Panc1 (cell line): ENCODE measurements around the gene SBF2. TPM values are rescaled to one million over a fixed set of nuclear protein-coding genes. Genes with fewer than 3 reads are reported as not detected.
A peak's percentile ranks its signal among the peaks of the same experiment; 100 is the strongest.

Experiments used
- ATAC-seq: fragments of 200-7000 bp; cut with Tn5 transposase; 2 replicates; pipeline ENCODE4 v1.9.1; 2020; ENCODE audit warnings: mild to moderate bottlenecking, moderate library complexity
- BruUV-seq: library from RNA; stranded (reverse); fragments of 400-500 nt; replicated peaks from 2 replicates; lab custom pipeline; 2021; lab: Mats Ljungman, UMichigan
- CTCF ChIA-PET: fragments of 300-600 bp; sonication (Branson Sonifier 250); formaldehyde crosslinking; loops from one replicate; lab custom pipeline; 2022; ENCODE audit warnings: antibody characterized with exemption; lab: Charles Lee
- POLR2A ChIA-PET: fragments of 300-600 bp; sonication (Branson Sonifier 250); formaldehyde crosslinking; loops from one replicate; lab custom pipeline; 2022; ENCODE audit warnings: antibody characterized with exemption; lab: Charles Lee
- DNase-seq: peaks from one replicate; pipeline ENCODE4 v3.0.0-alpha.2; 2010; ENCODE audit warnings: low read depth, low spot score
- H3K27ac ChIP-seq: 2 replicates; pipeline ENCODE4 v1.5.1; 2011; ENCODE audit warnings: mild to moderate bottlenecking, low read length, inconsistent platforms
- H3K27me3 ChIP-seq: fragments of 200-500 bp; sonication (Bioruptor generic); 2 replicates; pipeline ENCODE4 v1.6.0; 2014; ENCODE audit warnings: low read length, inconsistent platforms; ENCODE audit not compliant: control insufficient read depth, insufficient read depth
- H3K36me3 ChIP-seq: fragments of 200-500 bp; sonication (Bioruptor generic); 2 replicates; pipeline ENCODE4 v1.5.1; 2014; ENCODE audit warnings: inconsistent platforms, mild to moderate bottlenecking, low read length, moderate library complexity; ENCODE audit not compliant: control insufficient read depth, insufficient read depth
- H3K4me1 ChIP-seq: 2 replicates; pipeline ENCODE4 v1.5.1; 2011; ENCODE audit warnings: inconsistent platforms, mild to moderate bottlenecking, low read length, moderate library complexity; ENCODE audit not compliant: control insufficient read depth, insufficient read depth
- H3K4me3 ChIP-seq, 2 experiments: 2 replicates each; pipeline ENCODE4 v1.5.1; 2011 to 2012; ENCODE audit warnings: low read depth in 2 of 2, low read length in 2 of 2, mild to moderate bottlenecking in 2 of 2, inconsistent platforms in 1 of 2, moderate library complexity in 1 of 2
- H3K9me3 ChIP-seq: fragments of 200-500 bp; sonication (Bioruptor generic); 2 replicates; pipeline ENCODE4 v1.5.1; 2014; ENCODE audit warnings: low read depth, mild to moderate bottlenecking, inconsistent platforms, low read length, moderate library complexity; ENCODE audit not compliant: control insufficient read depth, insufficient read depth
- CTCF ChIP-seq: fragments of 450-650 bp; IDR thresholded peaks from 2 replicates; pipeline ENCODE4 v1.5.1; 2017; ENCODE audit warnings: mild to moderate bottlenecking
- POLR2AphosphoS5 ChIP-seq: IDR thresholded peaks from 2 replicates; pipeline ENCODE4 v1.6.1; 2012; ENCODE audit warnings: mild to moderate bottlenecking, low read depth, low read length, moderate library complexity
- REST ChIP-seq, 2 experiments: IDR thresholded peaks; 2 replicates each; pipeline ENCODE4 v1.6.1; 2011 to 2012; ENCODE audit warnings: low read depth in 2 of 2, control low read depth in 1 of 2, low read length in 1 of 2, mild to moderate bottlenecking in 1 of 2, moderate library complexity in 1 of 2; ENCODE audit not compliant: insufficient read depth in 1 of 2
- SIN3A ChIP-seq: IDR thresholded peaks from 2 replicates; pipeline ENCODE4 v1.6.1; 2012; ENCODE audit warnings: low read depth, mild to moderate bottlenecking, low read length, moderate library complexity, borderline replicate concordance; ENCODE audit not compliant: insufficient read depth
- TCF7L2 ChIP-seq: IDR thresholded peaks from 2 replicates; pipeline ENCODE4 v1.6.1; 2011; ENCODE audit warnings: mild to moderate bottlenecking, low read depth, low read length, inconsistent platforms
- in situ Hi-C: cut with HindIII; loops from 2 replicates; pipeline ENCODE4 v1.10.0; 2016; ENCODE audit warnings: low sequenced_read_pairs, low pct_unique_long_range_greater_than_20kb
- intact Hi-C: fragments of 100-400 bp; cut with micrococcal nuclease; formaldehyde crosslinking; loops from one replicate; pipeline ENCODE4 v1.10.0; 2022; ENCODE audit not compliant: unreplicated experiment
- total RNA-seq: library from RNA; stranded (reverse); gene quantifications from one replicate; pipeline ENCODE4 v1.2.1, GENCODE V29; 2021; ENCODE audit not compliant: unreplicated experiment

The SBF2 gene
- total RNA-seq, 1 experiment from 2014 or later = 65.0 TPM

- peaks cover 82% of the 10 kb centered on the region for H3K4me1 ChIP-seq
- POLR2A ChIA-PET = no interaction called here
- no TSS peak for BruUV-seq
- H3K36me3 ChIP-seq = no peaks in the 10 kb centered on the region
- H3K4me3 ChIP-seq = no peak overlapping the region
- no peak for ATAC-seq
- H3K9me3 ChIP-seq = no peaks in the 10 kb centered on the region
- CTCF ChIA-PET = no interaction called here
- peak overlapping the region; percentile 90 for H3K27ac ChIP-seq
- H3K27me3 ChIP-seq = no peaks in the 10 kb centered on the region
- intact Hi-C loops (loop anchor here (5.0 to 10.0 kb wide), 3 partner anchors 417 to 705 kb away; no protein-coding TSS in a partner anchor), in situ Hi-C loops (loop anchor here (25.0 kb wide), 2 partner anchors 458 to 733 kb away; no protein-coding TSS in a partner anchor)
- no peak for DNase-seq
- TF ChIP-seq TCF7L2 (peak; percentile 44; the same call in 1 of the 2 replicates), POLR2AphosphoS5 (no peak), REST (IDR thresholded peaks at IDR 0.05; ENCODE audit: insufficient read depth in 1 of 2, low read depth in 2 of 2, low read length in 1 of 2) (no peak)
These were observed 25.9 kb upstream of the SBF2 start for GRCh38 chr11:10319702-10320558.

- Histone ChIP-seq H3K27ac (peak overlapping the region; percentile 90), H3K4me3 (no peak overlapping the region), H3K4me1 (peaks cover 76% of the 10 kb centered on the region), H3K27me3 (no peaks in the 10 kb centered on the region), H3K9me3 (no peaks in the 10 kb centered on the region), H3K36me3 (no peaks in the 10 kb centered on the region)
- ChIA-PET POLR2A (interaction anchor here (1.2 kb wide), 1 partner anchor 9 kb away, joined by 4 read pairs; no protein-coding TSS in a partner anchor), CTCF (no interaction called here)
- intact Hi-C loops = no loop called here
- no TSS peak for BruUV-seq
- ATAC-seq (no peak), DNase-seq (no peak)
- TF ChIP-seq SIN3A (no peak), POLR2AphosphoS5 (no peak)
- in situ Hi-C loops = loop anchor here (25.0 kb wide), 2 partner anchors 456 to 731 kb away; no protein-coding TSS in a partner anchor
These were observed 24.4 kb upstream of the SBF2 start for GRCh38 chr11:10318527-10318802.

- ChIA-PET POLR2A (interaction anchor here (0.6 to 1.2 kb wide), 2 partner anchors 8 to 487 kb away, joined by 3 to 4 read pairs; no protein-coding TSS in a partner anchor), CTCF (interaction anchor here (0.6 to 0.7 kb wide), 4 partner anchors 50 to 717 kb away, joined by 3 to 5 read pairs (median 4); no protein-coding TSS in a partner anchor)
- DNase-seq (no peak), ATAC-seq (no peak)
- no peaks in the 10 kb centered on the region for H3K9me3 ChIP-seq
- H3K36me3 ChIP-seq = no peaks in the 10 kb centered on the region
- H3K4me1 ChIP-seq = peaks cover 71% of the 10 kb centered on the region
- TF ChIP-seq TCF7L2 = no peak
- no peak for TF ChIP-seq POLR2AphosphoS5
- no peak for TF ChIP-seq SIN3A
- no peak for TF ChIP-seq CTCF
- TF ChIP-seq REST (IDR thresholded peaks at IDR 0.05; ENCODE audit: insufficient read depth in 1 of 2, low read depth in 2 of 2, low read length in 1 of 2) = no peak
- H3K4me3 ChIP-seq = no peak overlapping the region
- in situ Hi-C loops (loop anchor here (25.0 kb wide), 2 partner anchors 456 to 731 kb away; no protein-coding TSS in a partner anchor), intact Hi-C loops (no loop called here)
- no TSS peak for BruUV-seq
- peak overlapping the region; percentile 90 for H3K27ac ChIP-seq
- no peaks in the 10 kb centered on the region for H3K27me3 ChIP-seq
These were observed 23.9 kb upstream of the SBF2 start for GRCh38 chr11:10317776-10318526.
